ENCODE data around the gene NMRK2.
"Not testable (repeated sequence)": the region's sequence is repeated elsewhere in the genome, so short reads cannot be mapped to it uniquely, and the experiment has no call there.

NMRK2 gene

GRCh38 chr19:3936506-3937442, 3.9 kb downstream of the NMRK2 start:
- DNase-seq (ENCODE audit: low spot score) = no peak

- not testable (repeated sequence) for DNase-seq (ENCODE audit: low spot score)
These were observed 5.6 kb downstream of the NMRK2 start for GRCh38 chr19:3938300-3938950.

GRCh38 chr19:3942790-3943409, 10.0 kb downstream of the NMRK2 start:
- DNase-seq (ENCODE audit: low spot score) = peak; percentile 56

GRCh38 chr19:3944018-3944721, 11.3 kb downstream of the NMRK2 start:
- no peak for DNase-seq (ENCODE audit: low spot score)

GRCh38 chr19:3945838-3946237, 13.0 kb downstream of the NMRK2 start:
- no peak for DNase-seq (ENCODE audit: low spot score)

GRCh38 chr19:3947316-3947933, 14.6 kb downstream of the NMRK2 start:
- not testable (repeated sequence) for DNase-seq (ENCODE audit: low spot score)

- DNase-seq (ENCODE audit: low spot score) = no peak
These were observed 16.4 kb downstream of the NMRK2 start for GRCh38 chr19:3949294-3949693.

- no peak for DNase-seq (ENCODE audit: low spot score)
These were observed 17.4 kb downstream of the NMRK2 start for GRCh38 chr19:3949997-3950859.

- DNase-seq (ENCODE audit: low spot score) = no peak
These were observed 18.3 kb downstream of the NMRK2 start for GRCh38 chr19:3950871-3951861.

- DNase-seq (ENCODE audit: low spot score) = not testable (repeated sequence)
These were observed 19.9 kb downstream of the NMRK2 start for GRCh38 chr19:3952755-3953276.

GRCh38 chr19:3954107-3954506, 21.2 kb downstream of the NMRK2 start:
- DNase-seq (ENCODE audit: low spot score) = no peak

GRCh38 chr19:3955276-3955675, 22.4 kb downstream of the NMRK2 start:
- not testable (repeated sequence) for DNase-seq (ENCODE audit: low spot score)

GRCh38 chr19:3955688-3956087, 22.8 kb downstream of the NMRK2 start:
- no peak for DNase-seq (ENCODE audit: low spot score)

GRCh38 chr19:3958836-3959765, 26.2 kb downstream of the NMRK2 start:
- no peak for DNase-seq (ENCODE audit: low spot score)

GRCh38 chr19:3959766-3960131, 26.9 kb downstream of the NMRK2 start:
- DNase-seq (ENCODE audit: low spot score) = no peak

GRCh38 chr19:3961007-3961406, 28.1 kb downstream of the NMRK2 start:
- DNase-seq (ENCODE audit: low spot score) = no peak

GRCh38 chr19:3963458-3964255, 30.8 kb downstream of the NMRK2 start:
- no peak for DNase-seq (ENCODE audit: low spot score)
